DOHH2 (cell line): ENCODE results near the gene DPP10.

Source experiments
- H3F3A ChIP-seq: fragments of 200-600 bp; sonication (generic), shearing (Covaris generic); 2 replicates; pipeline ENCODE4 v1.6.0; 2016; ENCODE audit warnings: antibody characterized with exemption, mild to moderate bottlenecking; ENCODE audit not compliant: control insufficient read depth, insufficient read depth
- H3K27ac ChIP-seq: fragments of 200-600 bp; sonication (generic); 2 replicates; pipeline ENCODE4 v1.5.1; 2014; ENCODE audit warnings: low read depth, mild to moderate bottlenecking, low read length, moderate library complexity
- H3K27me3 ChIP-seq: fragments of 200-600 bp; sonication (generic); 2 replicates; pipeline ENCODE4 v1.6.1; 2014; ENCODE audit warnings: mild to moderate bottlenecking, low read length, mixed read lengths; ENCODE audit not compliant: control insufficient read depth
- H3K36me3 ChIP-seq: fragments of 200-600 bp; sonication (generic); 2 replicates; pipeline ENCODE4 v1.6.1; 2014; ENCODE audit warnings: mild to moderate bottlenecking, low read length, moderate library complexity, mixed read lengths; ENCODE audit not compliant: control insufficient read depth
- H3K4me1 ChIP-seq: fragments of 200-600 bp; sonication (generic); 2 replicates; pipeline ENCODE4 v1.6.1; 2014; ENCODE audit warnings: mild to moderate bottlenecking, low read length, mixed read lengths; ENCODE audit not compliant: control insufficient read depth
- H3K4me2 ChIP-seq: fragments of 200-600 bp; sonication (generic); 2 replicates; pipeline ENCODE4 v1.6.0; 2014; ENCODE audit warnings: mild to moderate bottlenecking, low read length, moderate library complexity
- H3K4me3 ChIP-seq: fragments of 200-600 bp; sonication (generic); 2 replicates; pipeline ENCODE4 v1.5.1; 2014; ENCODE audit warnings: mild to moderate bottlenecking, low read length, mixed read lengths
- H3K79me2 ChIP-seq: fragments of 200-600 bp; sonication (generic); 2 replicates; pipeline ENCODE4 v1.6.1; 2014; ENCODE audit warnings: mild to moderate bottlenecking, low read length, mixed read lengths; ENCODE audit not compliant: control insufficient read depth
- H3K9me2 ChIP-seq: fragments of 200-600 bp; sonication (generic); replicated peaks from 2 replicates; pipeline ENCODE4 v1.6.1; 2014; ENCODE audit warnings: mild to moderate bottlenecking, low read length, mixed read lengths; ENCODE audit not compliant: control insufficient read depth
- H3K9me3 ChIP-seq: fragments of 200-600 bp; sonication (generic); 2 replicates; pipeline ENCODE4 v1.6.1; 2014; ENCODE audit warnings: antibody characterized with exemption, low read length, mixed read lengths; ENCODE audit not compliant: control insufficient read depth, insufficient read depth
- H4K20me1 ChIP-seq: fragments of 200-600 bp; sonication (generic); 2 replicates; pipeline ENCODE4 v1.6.0; 2014; ENCODE audit warnings: low read depth, mild to moderate bottlenecking, antibody characterized with exemption, low read length, moderate library complexity; ENCODE audit not compliant: control insufficient read depth, insufficient read depth
- EZH2phosphoT487 ChIP-seq: fragments of 200-600 bp; sonication (generic); IDR thresholded peaks from 2 replicates; pipeline ENCODE4 v1.6.1; 2017; ENCODE audit warnings: borderline replicate concordance, mild to moderate bottlenecking, antibody characterized with exemption, low read length, moderate library complexity, mixed read lengths
- TF ChIP-seq, protein P1 (sequence below): fragments of 200-600 bp; sonication (generic); IDR thresholded peaks from one replicate; pipeline ENCODE4 v1.5.1; 2014; ENCODE audit warnings: antibody characterized with exemption, mild to moderate bottlenecking, low read depth, low read length; ENCODE audit not compliant: poor library complexity, severe bottlenecking

Gene DPP10

GRCh38 chr2:115774361-115774760 is 1331.9 kb downstream of the DPP10 start:
- TF ChIP-seq, protein P1, sequence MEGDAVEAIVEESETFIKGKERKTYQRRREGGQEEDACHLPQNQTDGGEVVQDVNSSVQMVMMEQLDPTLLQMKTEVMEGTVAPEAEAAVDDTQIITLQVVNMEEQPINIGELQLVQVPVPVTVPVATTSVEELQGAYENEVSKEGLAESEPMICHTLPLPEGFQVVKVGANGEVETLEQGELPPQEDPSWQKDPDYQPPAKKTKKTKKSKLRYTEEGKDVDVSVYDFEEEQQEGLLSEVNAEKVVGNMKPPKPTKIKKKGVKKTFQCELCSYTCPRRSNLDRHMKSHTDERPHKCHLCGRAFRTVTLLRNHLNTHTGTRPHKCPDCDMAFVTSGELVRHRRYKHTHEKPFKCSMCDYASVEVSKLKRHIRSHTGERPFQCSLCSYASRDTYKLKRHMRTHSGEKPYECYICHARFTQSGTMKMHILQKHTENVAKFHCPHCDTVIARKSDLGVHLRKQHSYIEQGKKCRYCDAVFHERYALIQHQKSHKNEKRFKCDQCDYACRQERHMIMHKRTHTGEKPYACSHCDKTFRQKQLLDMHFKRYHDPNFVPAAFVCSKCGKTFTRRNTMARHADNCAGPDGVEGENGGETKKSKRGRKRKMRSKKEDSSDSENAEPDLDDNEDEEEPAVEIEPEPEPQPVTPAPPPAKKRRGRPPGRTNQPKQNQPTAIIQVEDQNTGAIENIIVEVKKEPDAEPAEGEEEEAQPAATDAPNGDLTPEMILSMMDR = no peak
- TF ChIP-seq EZH2phosphoT487 = no peak
- H3K9me3 ChIP-seq = no peaks in the 10 kb centered on the region
- H3K27ac ChIP-seq = no peak overlapping the region
- no peaks in the 10 kb centered on the region for H3K4me1 ChIP-seq
- no peaks in the 10 kb centered on the region for H3K9me2 ChIP-seq
- no peaks in the 10 kb centered on the region for H3F3A ChIP-seq
- no peaks in the 10 kb centered on the region for H4K20me1 ChIP-seq
- no peaks in the 10 kb centered on the region for H3K36me3 ChIP-seq
- no peak overlapping the region for H3K4me2 ChIP-seq
- no peak overlapping the region for H3K4me3 ChIP-seq
- H3K27me3 ChIP-seq = no peaks in the 10 kb centered on the region
- H3K79me2 ChIP-seq = no peaks in the 10 kb centered on the region

GRCh38 chr2:115779085-115779632 is 1336.7 kb downstream of the DPP10 start:
- no peaks in the 10 kb centered on the region for H3K27me3 ChIP-seq
- TF ChIP-seq EZH2phosphoT487 = no peak
- TF ChIP-seq, protein P1 = no peak
- H3K79me2 ChIP-seq = no peaks in the 10 kb centered on the region
- no peaks in the 10 kb centered on the region for H3K9me2 ChIP-seq
- no peak overlapping the region for H3K27ac ChIP-seq
- no peak overlapping the region for H3K4me3 ChIP-seq
- no peaks in the 10 kb centered on the region for H4K20me1 ChIP-seq
- H3K4me1 ChIP-seq = no peaks in the 10 kb centered on the region
- H3K4me2 ChIP-seq = no peak overlapping the region
- H3K36me3 ChIP-seq = no peaks in the 10 kb centered on the region
- no peaks in the 10 kb centered on the region for H3F3A ChIP-seq
- H3K9me3 ChIP-seq = no peaks in the 10 kb centered on the region

DNA sequence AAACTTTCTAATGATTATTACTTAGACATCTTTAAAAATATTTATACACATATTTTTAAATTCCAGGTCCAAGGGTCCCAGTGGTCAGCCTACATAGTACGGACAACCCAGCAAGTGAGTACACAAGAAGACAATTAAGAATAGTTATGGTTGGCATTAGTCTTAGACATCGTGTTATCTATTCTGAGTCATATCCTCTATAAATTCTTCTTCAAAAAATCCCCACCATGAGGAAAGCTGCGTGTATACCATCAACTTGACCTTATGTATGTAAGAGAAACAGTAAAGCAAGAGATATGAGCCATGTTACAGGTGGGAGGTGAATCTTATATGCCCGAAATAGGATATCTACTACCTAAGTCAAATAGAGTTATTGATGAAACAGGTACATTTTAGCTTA is 1339.8 kb downstream of the DPP10 start:
- H3K4me3 ChIP-seq = no peak overlapping the region
- TF ChIP-seq EZH2phosphoT487 = no peak
- TF ChIP-seq, protein P1 = no peak
- H3K9me3 ChIP-seq = no peaks in the 10 kb centered on the region

More for the DNA sequence above, 1339.8 kb downstream of the DPP10 start:
- H3F3A ChIP-seq = no peaks in the 10 kb centered on the region
- no peaks in the 10 kb centered on the region for H3K79me2 ChIP-seq
- H3K9me2 ChIP-seq = no peaks in the 10 kb centered on the region
- H3K4me2 ChIP-seq = no peak overlapping the region
- H3K27ac ChIP-seq = no peak overlapping the region
- H3K27me3 ChIP-seq = no peaks in the 10 kb centered on the region
- no peaks in the 10 kb centered on the region for H3K4me1 ChIP-seq
- no peaks in the 10 kb centered on the region for H3K36me3 ChIP-seq
- no peaks in the 10 kb centered on the region for H4K20me1 ChIP-seq
